ENCODE data around the gene LBH.
A peak's percentile ranks its signal among the peaks of the same experiment; 100 is the strongest.
"Not testable (repeated sequence)": the region's sequence is repeated elsewhere in the genome, so short reads cannot be mapped to it uniquely, and the experiment has no call there.

Gene LBH

GRCh38 chr2:30266051-30266621, 34.8 kb downstream of the LBH start:
- Mint-ChIP-seq H3K9me3 (peaks cover 19% of the 10 kb centered on the region), H3K4me1 (peaks cover 93% of the 10 kb centered on the region), H3K27ac (peak overlapping the region; percentile 94), H3K36me3 (ENCODE audit: low read depth) (peaks cover 20% of the 10 kb centered on the region), H3K27me3 (no peaks in the 10 kb centered on the region), H3K4me3 (peak overlapping the region; percentile 76)
- DNase-seq, result peak; percentile 49
- ATAC-seq, result peak; percentile 51

GRCh38 chr2:30266705-30267104, 35.4 kb downstream of the LBH start:
- peaks cover 93% of the 10 kb centered on the region for H3K4me1 Mint-ChIP-seq
- no peaks in the 10 kb centered on the region for H3K27me3 Mint-ChIP-seq

GRCh38 chr2:30267161-30267975, 36.0 kb downstream of the LBH start:
- Mint-ChIP-seq H3K4me1 (peaks cover 92% of the 10 kb centered on the region), H3K4me3 (peak overlapping the region; percentile 76), H3K27ac (peak overlapping the region; percentile 94), H3K9me3 (peaks cover 9% of the 10 kb centered on the region), H3K27me3 (no peaks in the 10 kb centered on the region), H3K36me3 (ENCODE audit: low read depth) (peaks cover 10% of the 10 kb centered on the region)
- DNase-seq (peak; percentile 68), ATAC-seq (peak; percentile 87)

More at GRCh38 chr2:30266705-30267104, 35.4 kb downstream of the LBH start:
- Mint-ChIP-seq H3K9me3 (peaks cover 16% of the 10 kb centered on the region), H3K36me3 (ENCODE audit: low read depth) (peaks cover 17% of the 10 kb centered on the region), H3K4me3 (peak overlapping the region; percentile 76), H3K27ac (peak overlapping the region; percentile 94)
- DNase-seq (no peak), ATAC-seq (no peak)

- H3K27ac Mint-ChIP-seq, result peak overlapping the region; percentile 94
- H3K4me1 Mint-ChIP-seq, result peaks cover 92% of the 10 kb centered on the region
Observed at GRCh38 chr2:30268296-30268871, 37.0 kb downstream of the LBH start.

GRCh38 chr2:30269114-30269770, 37.9 kb downstream of the LBH start:
- H3K27me3 Mint-ChIP-seq; H3K4me3 Mint-ChIP-seq; H3K9me3 Mint-ChIP-seq; H3K36me3 Mint-ChIP-seq (ENCODE audit: low read depth); ATAC-seq; H3K27ac Mint-ChIP-seq; DNase-seq: not testable (repeated sequence)
- H3K4me1 Mint-ChIP-seq, result peaks cover 94% of the 10 kb centered on the region

More at GRCh38 chr2:30268296-30268871, 37.0 kb downstream of the LBH start:
- no peaks in the 10 kb centered on the region for H3K9me3 Mint-ChIP-seq
- H3K27me3 Mint-ChIP-seq, result peaks cover 2% of the 10 kb centered on the region
- ATAC-seq, result no peak
- H3K36me3 Mint-ChIP-seq (ENCODE audit: low read depth), result peaks cover 6% of the 10 kb centered on the region
- no peak overlapping the region for H3K4me3 Mint-ChIP-seq
- DNase-seq, result no peak

- Mint-ChIP-seq H3K27ac (no peak overlapping the region), H3K4me1 (peaks cover 94% of the 10 kb centered on the region), H3K9me3 (no peaks in the 10 kb centered on the region), H3K36me3 (ENCODE audit: low read depth) (peaks cover 9% of the 10 kb centered on the region), H3K4me3 (no peak overlapping the region), H3K27me3 (peaks cover 2% of the 10 kb centered on the region)
- no peak for DNase-seq
- no peak for ATAC-seq
Observed at GRCh38 chr2:30269771-30270145, 38.4 kb downstream of the LBH start.

GRCh38 chr2:30270166-30270565, 38.8 kb downstream of the LBH start:
- H3K36me3 Mint-ChIP-seq (ENCODE audit: low read depth), result peaks cover 9% of the 10 kb centered on the region
- ATAC-seq (no peak), DNase-seq (no peak)
- peaks cover 94% of the 10 kb centered on the region for H3K4me1 Mint-ChIP-seq
- H3K4me3 Mint-ChIP-seq, result no peak overlapping the region
- no peak overlapping the region for H3K27ac Mint-ChIP-seq
- H3K27me3 Mint-ChIP-seq, result peaks cover 2% of the 10 kb centered on the region
- no peaks in the 10 kb centered on the region for H3K9me3 Mint-ChIP-seq

- Mint-ChIP-seq H3K36me3 (ENCODE audit: low read depth) (peaks cover 9% of the 10 kb centered on the region), H3K4me1 (peaks cover 90% of the 10 kb centered on the region), H3K27ac (peak overlapping the region; percentile 28), H3K27me3 (peaks cover 2% of the 10 kb centered on the region), H3K4me3 (no peak overlapping the region), H3K9me3 (no peaks in the 10 kb centered on the region)
- no peak for ATAC-seq
- DNase-seq, result no peak
Observed at GRCh38 chr2:30271301-30271700, 40.0 kb downstream of the LBH start.

- Mint-ChIP-seq H3K36me3 (ENCODE audit: low read depth) (peaks cover 8% of the 10 kb centered on the region), H3K27me3 (peaks cover 2% of the 10 kb centered on the region), H3K9me3 (no peaks in the 10 kb centered on the region), H3K4me1 (peaks cover 90% of the 10 kb centered on the region), H3K4me3 (no peak overlapping the region), H3K27ac (peak overlapping the region; percentile 98)
- no peak for ATAC-seq
- no peak for DNase-seq
Observed at GRCh38 chr2:30272286-30272685, 41.0 kb downstream of the LBH start.

GRCh38 chr2:30272761-30273573, 41.6 kb downstream of the LBH start:
- H3K4me1 Mint-ChIP-seq, result peaks cover 90% of the 10 kb centered on the region
- ATAC-seq (peak; percentile 71), DNase-seq (peak; percentile 62)
- H3K9me3 Mint-ChIP-seq, result no peaks in the 10 kb centered on the region
- peak overlapping the region; percentile 98 for H3K27ac Mint-ChIP-seq
- peaks cover 2% of the 10 kb centered on the region for H3K27me3 Mint-ChIP-seq
- peak overlapping the region; percentile 54 for H3K4me3 Mint-ChIP-seq
- H3K36me3 Mint-ChIP-seq (ENCODE audit: low read depth), result peaks cover 8% of the 10 kb centered on the region

- peak overlapping the region; percentile 98 for H3K27ac Mint-ChIP-seq
- H3K9me3 Mint-ChIP-seq, result no peaks in the 10 kb centered on the region
- H3K36me3 Mint-ChIP-seq (ENCODE audit: low read depth), result peaks cover 8% of the 10 kb centered on the region
- ATAC-seq (peak; percentile 47), DNase-seq (peak; percentile 39)
- H3K4me1 Mint-ChIP-seq, result peaks cover 90% of the 10 kb centered on the region
- peak overlapping the region; percentile 54 for H3K4me3 Mint-ChIP-seq
- H3K27me3 Mint-ChIP-seq, result peaks cover 2% of the 10 kb centered on the region
Observed at GRCh38 chr2:30273574-30273929, 42.2 kb downstream of the LBH start.

- Mint-ChIP-seq H3K9me3 (no peaks in the 10 kb centered on the region), H3K27me3 (peaks cover 2% of the 10 kb centered on the region), H3K4me3 (no peak overlapping the region), H3K27ac (peak overlapping the region; percentile 98), H3K36me3 (ENCODE audit: low read depth) (peaks cover 8% of the 10 kb centered on the region), H3K4me1 (peaks cover 87% of the 10 kb centered on the region)
- no peak for ATAC-seq
- no peak for DNase-seq
Observed at GRCh38 chr2:30275256-30275655, 43.9 kb downstream of the LBH start.

GRCh38 chr2:30276455-30276911, 45.1 kb downstream of the LBH start:
- peak; percentile 70 for ATAC-seq
- peak overlapping the region; percentile 40 for H3K27ac Mint-ChIP-seq

GRCh38 chr2:30277582-30277981, 46.2 kb downstream of the LBH start:
- DNase-seq (no peak), ATAC-seq (peak; percentile 16)
- no peak overlapping the region for H3K4me3 Mint-ChIP-seq
- no peaks in the 10 kb centered on the region for H3K9me3 Mint-ChIP-seq
- H3K4me1 Mint-ChIP-seq, result peaks cover 77% of the 10 kb centered on the region
- H3K27me3 Mint-ChIP-seq, result peaks cover 2% of the 10 kb centered on the region
- H3K36me3 Mint-ChIP-seq (ENCODE audit: low read depth), result peaks cover 8% of the 10 kb centered on the region
- H3K27ac Mint-ChIP-seq, result peak overlapping the region; percentile 68

More at GRCh38 chr2:30276455-30276911, 45.1 kb downstream of the LBH start:
- peak; percentile 44 for DNase-seq
- Mint-ChIP-seq H3K36me3 (ENCODE audit: low read depth) (peaks cover 8% of the 10 kb centered on the region), H3K4me1 (peaks cover 84% of the 10 kb centered on the region), H3K9me3 (no peaks in the 10 kb centered on the region), H3K27me3 (peaks cover 2% of the 10 kb centered on the region), H3K4me3 (peak overlapping the region; percentile 7)
